Adrenal gland (tissue), 5 donors: Measurements from ENCODE around the gene TOR3A.

ENCODE experiments used
- CTCF ChIP-seq, 6 experiments: fragments of 450-650 bp in 4 of 6; fragments of 200-600 bp in 2 of 6; sonication (generic) in 1 of 6; IDR thresholded peaks; 1 replicate in 5 of 6; 2 replicates in 1 of 6; pipeline versions ENCODE4 v1.5.1 to v1.8.0; 2016 to 2021; ENCODE audit warnings: antibody characterized with exemption in 6 of 6, mild to moderate bottlenecking in 2 of 6, moderate library complexity in 1 of 6
- POLR2A ChIP-seq, 2 donors: fragments of 450-650 bp; IDR thresholded peaks; one replicate each; pipeline ENCODE4 v1.6.1; 2017; ENCODE audit warnings: antibody characterized with exemption in 2 of 2, mild to moderate bottlenecking in 2 of 2, moderate library complexity in 1 of 2
- donor health status: DM: no; HTN: no; CAD: no.

GRCh38 chr1:179061360-179062282 is 20.2 kb upstream of the TOR3A start:
- TF ChIP-seq CTCF (IDR thresholded peaks at IDR 0.05) = no peak
- no peak for TF ChIP-seq POLR2A (IDR thresholded peaks at IDR 0.05)
